CD4-positive, alpha-beta T cell (primary cell): ENCODE results near the gene WDFY3. TPM values are rescaled to one million over a fixed set of nuclear protein-coding genes. Genes with fewer than 3 reads are reported as not detected.
"Not testable (repeated sequence)": the region's sequence is repeated elsewhere in the genome, so short reads cannot be mapped to it uniquely, and the experiment has no call there.

ENCODE experiments used
- ATAC-seq: fragments of 200-7000 bp; cut with Tn5 transposase; one replicate; pipeline ENCODE4 v1.10.0; 2022; ENCODE audit warnings: mild to moderate bottlenecking; ENCODE audit not compliant: poor library complexity
- CTCF ChIA-PET: fragments of 350-600 bp; sonication (Branson Sonifier 250); formaldehyde crosslinking; loops from one replicate; lab custom pipeline; 2021; ENCODE audit warnings: antibody characterized with exemption, inconsistent platforms; lab: Charles Lee
- POLR2A ChIA-PET: fragments of 350-600 bp; sonication (Branson Sonifier 250); formaldehyde crosslinking; loops from one replicate; lab custom pipeline; 2021; ENCODE audit warnings: antibody characterized with exemption, inconsistent platforms; lab: Charles Lee
- DNase-seq, 14 experiments: peaks; one replicate each; pipeline ENCODE4 v3.0.0-alpha.2; 2013 to 2020; ENCODE audit warnings: mixed read lengths in 2 of 14
- H3K27ac ChIP-seq, 2 donors: one replicate each; pipeline versions ENCODE4 v1.5.1 to v1.7.0; 2013; ENCODE audit warnings: low read length in 2 of 2, low read depth in 1 of 2, mild to moderate bottlenecking in 1 of 2
- H3K27me3 ChIP-seq, 2 experiments: 1 replicate in 1 of 2; 2 replicates in 1 of 2; pipeline versions ENCODE4 v1.6.1 to v1.7.0; 2013; ENCODE audit warnings: low read length in 2 of 2, control low read depth in 1 of 2, mild to moderate bottlenecking in 1 of 2, moderate library complexity in 1 of 2; ENCODE audit not compliant: insufficient read depth in 2 of 2, control insufficient read depth in 1 of 2
- H3K36me3 ChIP-seq: one replicate; pipeline ENCODE4 v1.6.1; 2013; ENCODE audit warnings: low read length, control low read depth; ENCODE audit not compliant: insufficient read depth
- H3K4me1 ChIP-seq: one replicate; pipeline ENCODE4 v1.6.1; 2013; ENCODE audit warnings: low read length, control low read depth; ENCODE audit not compliant: insufficient read depth
- H3K4me3 ChIP-seq: one replicate; pipeline ENCODE4 v1.5.1; 2013; ENCODE audit warnings: mild to moderate bottlenecking, low read length, moderate library complexity
- H3K9me3 ChIP-seq, 2 experiments: 1 replicate in 1 of 2; 2 replicates in 1 of 2; pipeline versions ENCODE4 v1.6.1 to v1.7.0; 2013; ENCODE audit warnings: low read length in 2 of 2, mild to moderate bottlenecking in 2 of 2, control low read depth in 1 of 2, moderate library complexity in 1 of 2; ENCODE audit not compliant: control insufficient read depth in 1 of 2, insufficient read depth in 1 of 2
- H3K27ac Mint-ChIP-seq: one replicate; pipeline ENCODE4 v1.8.0; 2020; ENCODE audit warnings: mixed read lengths
- H3K27me3 Mint-ChIP-seq: one replicate; pipeline ENCODE4 v1.8.0; 2021; ENCODE audit warnings: mixed read lengths
- H3K36me3 Mint-ChIP-seq: one replicate; pipeline ENCODE4 v1.8.0; 2021; ENCODE audit warnings: low read depth, mixed read lengths
- H3K4me1 Mint-ChIP-seq: one replicate; pipeline ENCODE4 v1.8.0; 2021; ENCODE audit warnings: low read depth, mixed read lengths
- H3K4me3 Mint-ChIP-seq: one replicate; pipeline ENCODE4 v1.8.0; 2020; ENCODE audit warnings: mild to moderate bottlenecking, mixed read lengths
- H3K9me3 Mint-ChIP-seq: one replicate; pipeline ENCODE4 v1.8.0; 2020; ENCODE audit warnings: mixed read lengths
- intact Hi-C, 2 experiments: fragments of 100-400 bp; cut with DNase I in 1 of 2; cut with micrococcal nuclease in 1 of 2; formaldehyde crosslinking; loops; one replicate each; pipeline versions ENCODE4 v1.15.1 to v1.9.0; 2023 to 2025; cut with DNase I, micrococcal nuclease
- total RNA-seq, 174 experiments: library from RNA in 2 of 174; stranded (reverse) in 2 of 174; gene quantifications; one replicate each; pipeline ENCODE4 v1.2.3 and lab custom pipeline; 2021 to 2026
- TF ChIP-seq, protein P1 (sequence below): fragments of 200-600 bp; IDR thresholded peaks from one replicate; pipeline ENCODE4 v1.8.0; 2022; ENCODE audit warnings: antibody characterized with exemption, mild to moderate bottlenecking

WDFY3 gene
- total RNA-seq, 2 experiments from 2014 or later = 0.60 to 0.75 TPM

DNA sequence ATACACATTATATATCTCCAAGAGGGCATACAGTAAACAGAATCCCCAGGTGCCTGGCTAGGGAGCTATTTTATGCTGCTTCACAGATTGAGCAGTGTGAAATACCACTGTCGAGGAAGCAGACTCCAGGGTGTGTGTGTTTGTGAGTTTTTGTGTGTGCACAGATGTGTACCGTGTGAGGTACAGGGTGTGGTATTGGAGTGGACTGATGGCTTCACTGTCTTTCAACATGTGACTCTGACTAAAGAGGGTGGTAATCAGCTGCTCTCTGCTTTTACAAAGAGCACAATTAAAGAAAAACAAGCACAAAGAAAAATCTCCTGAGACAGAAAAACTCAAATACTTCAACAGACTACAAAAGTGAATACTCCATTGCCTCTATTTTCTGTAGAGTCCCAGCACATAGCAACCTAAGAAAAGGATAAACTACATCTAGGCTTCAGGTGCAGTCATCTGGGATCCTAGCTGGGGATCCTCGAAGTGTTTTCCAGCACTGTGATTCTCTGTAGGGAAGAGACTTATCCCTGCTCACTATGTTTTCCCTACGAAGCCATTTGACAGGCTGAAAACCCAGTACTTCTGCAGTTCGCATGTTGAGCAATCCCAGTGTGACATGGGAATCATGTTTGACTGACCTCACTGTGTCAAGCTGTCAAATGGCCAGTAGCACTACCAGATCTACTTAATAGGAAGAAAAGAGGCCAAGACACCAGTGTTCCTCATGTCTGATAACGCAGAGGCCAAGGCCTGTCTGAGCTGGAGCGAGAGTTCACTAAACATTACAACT lies 283.2 kb downstream of the WDFY3 start:
- CTCF ChIA-PET = interaction anchor here (0.9 kb wide), 1 partner anchor 16 kb away, joined by 3 read pairs; no protein-coding TSS in a partner anchor
- POLR2A ChIA-PET = no interaction called here
- H3K4me1 Mint-ChIP-seq = no peaks in the 10 kb centered on the region

DNA sequence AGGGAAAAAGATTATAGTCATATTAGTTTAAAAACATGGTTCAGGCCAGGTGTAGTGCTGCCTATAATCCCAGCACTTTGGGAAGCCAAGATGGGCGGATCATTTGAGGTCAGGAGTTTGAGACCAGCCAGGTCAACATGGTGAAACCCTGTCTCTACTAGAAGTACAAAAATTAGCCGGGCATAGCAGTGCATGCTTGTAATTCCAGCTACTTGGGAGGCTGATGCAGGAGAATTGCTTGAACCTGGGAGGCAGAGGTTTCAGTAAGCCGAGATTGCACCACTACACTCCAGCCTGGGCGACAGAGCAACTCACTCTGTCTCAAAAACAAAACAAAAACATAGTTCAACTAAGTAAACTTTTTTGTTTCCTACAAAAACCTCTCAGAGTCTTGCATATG lies 283.8 kb downstream of the WDFY3 start:
- H3K9me3 Mint-ChIP-seq, DNase-seq, POLR2A ChIA-PET, H3K4me1 ChIP-seq, H3K27ac Mint-ChIP-seq, H3K4me3 Mint-ChIP-seq, CTCF ChIA-PET, ATAC-seq, H3K9me3 ChIP-seq, H3K4me1 Mint-ChIP-seq, H3K4me3 ChIP-seq, H3K36me3 ChIP-seq, H3K27ac ChIP-seq, H3K36me3 Mint-ChIP-seq, H3K27me3 Mint-ChIP-seq, H3K27me3 ChIP-seq, intact Hi-C loops: not testable (repeated sequence)

More for the DNA sequence above, 283.2 kb downstream of the WDFY3 start:
- no peak for ATAC-seq
- intact Hi-C loops = no loop called here
- Histone ChIP-seq H3K4me3 (no peak overlapping the region), H3K4me1 (no peaks in the 10 kb centered on the region), H3K36me3 (no peaks in the 10 kb centered on the region), H3K9me3 (peaks cover 0 to 6% of the 10 kb centered on the region in 2 experiments), H3K27ac (no peak overlapping the region), H3K27me3 (no peaks in the 10 kb centered on the region)
- no peaks in the 10 kb centered on the region for H3K36me3 Mint-ChIP-seq
- TF ChIP-seq, protein P1, sequence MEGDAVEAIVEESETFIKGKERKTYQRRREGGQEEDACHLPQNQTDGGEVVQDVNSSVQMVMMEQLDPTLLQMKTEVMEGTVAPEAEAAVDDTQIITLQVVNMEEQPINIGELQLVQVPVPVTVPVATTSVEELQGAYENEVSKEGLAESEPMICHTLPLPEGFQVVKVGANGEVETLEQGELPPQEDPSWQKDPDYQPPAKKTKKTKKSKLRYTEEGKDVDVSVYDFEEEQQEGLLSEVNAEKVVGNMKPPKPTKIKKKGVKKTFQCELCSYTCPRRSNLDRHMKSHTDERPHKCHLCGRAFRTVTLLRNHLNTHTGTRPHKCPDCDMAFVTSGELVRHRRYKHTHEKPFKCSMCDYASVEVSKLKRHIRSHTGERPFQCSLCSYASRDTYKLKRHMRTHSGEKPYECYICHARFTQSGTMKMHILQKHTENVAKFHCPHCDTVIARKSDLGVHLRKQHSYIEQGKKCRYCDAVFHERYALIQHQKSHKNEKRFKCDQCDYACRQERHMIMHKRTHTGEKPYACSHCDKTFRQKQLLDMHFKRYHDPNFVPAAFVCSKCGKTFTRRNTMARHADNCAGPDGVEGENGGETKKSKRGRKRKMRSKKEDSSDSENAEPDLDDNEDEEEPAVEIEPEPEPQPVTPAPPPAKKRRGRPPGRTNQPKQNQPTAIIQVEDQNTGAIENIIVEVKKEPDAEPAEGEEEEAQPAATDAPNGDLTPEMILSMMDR = no peak
- H3K4me3 Mint-ChIP-seq = no peak overlapping the region
- H3K27ac Mint-ChIP-seq = no peak overlapping the region
- H3K9me3 Mint-ChIP-seq = no peaks in the 10 kb centered on the region
- DNase-seq = no peak
- H3K27me3 Mint-ChIP-seq = peaks cover 5% of the 10 kb centered on the region

DNA sequence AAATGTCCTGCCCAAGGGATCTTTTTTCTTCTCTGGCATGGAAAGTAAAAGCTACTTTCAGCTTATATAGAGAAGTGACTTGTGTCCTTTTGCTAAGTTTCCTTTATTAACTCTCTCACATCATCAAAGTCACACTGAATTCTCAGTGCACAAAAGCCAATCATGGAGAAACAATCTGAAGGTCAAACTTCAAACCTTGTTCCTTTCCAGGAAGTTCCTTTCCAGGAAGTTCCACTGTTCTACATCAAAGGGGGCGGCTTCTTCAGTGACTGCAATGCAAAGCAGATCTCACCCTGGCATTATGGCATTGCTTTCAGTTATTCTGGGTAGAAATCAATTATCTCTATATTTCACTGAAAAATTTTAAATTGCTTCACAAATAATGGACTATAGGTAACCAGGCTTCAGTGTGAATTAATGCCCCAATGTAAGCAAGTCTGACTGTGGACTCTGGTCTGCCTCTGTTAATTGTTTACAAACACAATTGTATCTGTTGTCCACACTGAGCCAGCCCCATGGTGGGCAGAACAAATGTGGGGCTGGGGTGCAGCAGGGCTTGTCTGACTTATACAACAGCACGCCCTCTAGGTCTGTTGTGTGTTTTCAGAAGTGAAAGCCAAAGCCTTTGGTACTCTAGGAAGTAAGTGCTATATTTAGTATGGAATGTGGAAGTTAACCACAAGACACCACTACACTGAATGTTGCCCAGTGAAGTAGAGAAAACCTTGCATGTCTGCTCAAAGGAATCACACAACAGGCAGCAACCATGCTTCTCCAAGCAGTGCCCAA lies 284.8 kb downstream of the WDFY3 start:
- no peak overlapping the region for H3K4me3 ChIP-seq
- Mint-ChIP-seq H3K27me3 (peaks cover 5% of the 10 kb centered on the region), H3K4me1 (no peaks in the 10 kb centered on the region), H3K4me3 (no peak overlapping the region), H3K36me3 (no peaks in the 10 kb centered on the region), H3K27ac (no peak overlapping the region), H3K9me3 (no peaks in the 10 kb centered on the region)
- intact Hi-C loops = no loop called here
- TF ChIP-seq, protein P1 = no peak
- H3K4me1 ChIP-seq = no peaks in the 10 kb centered on the region
- peaks cover 0 to 6% of the 10 kb centered on the region in 2 experiments for H3K9me3 ChIP-seq
- ChIA-PET CTCF (no interaction called here), POLR2A (no interaction called here)
- H3K36me3 ChIP-seq = no peaks in the 10 kb centered on the region
- DNase-seq (no peak), ATAC-seq (no peak)
- H3K27me3 ChIP-seq = no peaks in the 10 kb centered on the region
- no peak overlapping the region for H3K27ac ChIP-seq
